Fibroblast of gingiva (primary cell): ENCODE measurements around the gene SLC12A7.

ENCODE experiments used
- DNase-seq: peaks from one replicate; pipeline ENCODE4 v3.0.0-alpha.2; 2011; ENCODE audit warnings: low read depth

The SLC12A7 gene

GRCh38 chr5:1019001-1019905 lies 92.6 kb downstream of the SLC12A7 start:
- no peak for DNase-seq

GRCh38 chr5:1018596-1018995 lies 93.3 kb downstream of the SLC12A7 start:
- DNase-seq, result no peak

- DNase-seq, result no peak
These were observed 94.0 kb downstream of the SLC12A7 start for GRCh38 chr5:1017691-1018455.

GRCh38 chr5:1017056-1017455 lies 94.8 kb downstream of the SLC12A7 start:
- no peak for DNase-seq

- no peak for DNase-seq
These were observed 95.4 kb downstream of the SLC12A7 start for GRCh38 chr5:1016476-1016875.

GRCh38 chr5:1016036-1016435 lies 95.8 kb downstream of the SLC12A7 start:
- DNase-seq, result no peak

- no peak for DNase-seq
These were observed 96.4 kb downstream of the SLC12A7 start for GRCh38 chr5:1015507-1015906.

GRCh38 chr5:1014781-1015221 lies 97.1 kb downstream of the SLC12A7 start:
- no peak for DNase-seq

GRCh38 chr5:1014346-1014745 lies 97.5 kb downstream of the SLC12A7 start:
- DNase-seq, result no peak

GRCh38 chr5:1013948-1014301 lies 97.9 kb downstream of the SLC12A7 start:
- DNase-seq, result no peak

- no peak for DNase-seq
These were observed 98.5 kb downstream of the SLC12A7 start for GRCh38 chr5:1013238-1013947.

- DNase-seq, result no peak
These were observed 99.0 kb downstream of the SLC12A7 start for GRCh38 chr5:1012900-1013237.

- DNase-seq, result no peak
These were observed 99.5 kb downstream of the SLC12A7 start for GRCh38 chr5:1012313-1012841.

- no peak for DNase-seq
These were observed 100.0 kb downstream of the SLC12A7 start for GRCh38 chr5:1011741-1012312.

GRCh38 chr5:1011226-1011631 lies 100.6 kb downstream of the SLC12A7 start:
- no peak for DNase-seq

GRCh38 chr5:1010641-1011046 lies 101.2 kb downstream of the SLC12A7 start:
- DNase-seq, result no peak

GRCh38 chr5:1010181-1010510 lies 101.7 kb downstream of the SLC12A7 start:
- DNase-seq, result no peak

- DNase-seq, result no peak
These were observed 102.3 kb downstream of the SLC12A7 start for GRCh38 chr5:1009359-1010180.

- DNase-seq, result no peak
These were observed 103.2 kb downstream of the SLC12A7 start, which contains the start of gene NKD2 for GRCh38 chr5:1008451-1009358. TSS of gene NKD2 (plus strand) at chr5:1008802. CDS start at chr5:1009058, 256 bp downstream.
